ENCODE data around the gene GSDME. TPM values are rescaled to one million over a fixed set of nuclear protein-coding genes. Genes with fewer than 3 reads are reported as not detected.

Gene GSDME
- total and polyA plus RNA-seq, 2 of the 4 experiments (the other 2 are of a cell fraction): 75.2 to 78.7 TPM

DNA sequence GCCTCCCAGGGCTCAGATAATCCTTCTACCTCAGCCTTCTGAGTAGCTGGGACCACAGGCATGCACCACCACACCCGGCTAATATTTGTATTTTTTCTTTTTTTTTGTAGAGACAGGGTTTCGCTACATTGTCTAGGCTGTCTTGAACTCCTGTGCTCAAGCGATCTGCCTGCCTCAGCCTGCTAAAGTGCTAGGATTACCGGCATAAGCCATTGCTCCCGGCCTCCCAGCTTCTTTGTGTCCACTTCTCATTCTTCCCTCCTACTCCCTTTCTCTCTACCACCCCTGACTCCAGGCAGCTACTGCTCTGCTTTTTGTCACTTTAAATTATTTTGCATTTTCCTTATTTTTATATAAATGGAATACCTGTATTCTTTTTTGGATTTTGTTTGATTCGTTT, 100.7 kb downstream of the GSDME start:
- DNase-seq: no peak
- Histone ChIP-seq H2AK5ac (ENCODE audit: low read depth, low read length) (no peak overlapping the region), H3K9me3 (ENCODE audit: control insufficient read depth, insufficient read depth, low read length) (no peaks in the 10 kb centered on the region), H3K4me3 (ENCODE audit: insufficient read depth, low read depth, low read length) (no peak overlapping the region), H3K4ac (ENCODE audit: low read depth, low read length) (no peak overlapping the region), H3K79me1 (ENCODE audit: low read depth in 1 of 2, low read length in 2 of 2) (no peaks in the 10 kb centered on the region), H3K27ac (ENCODE audit: insufficient read depth, low read length) (no peak overlapping the region), H3K4me1 (ENCODE audit: control insufficient read depth, insufficient read depth, low read length) (no peaks in the 10 kb centered on the region), H3K56ac (ENCODE audit: extremely low read depth, insufficient read depth, low read length) (no peak overlapping the region), H2AFZ (replicated peaks; ENCODE audit: low read length, poor library complexity) (no peak overlapping the region), H4K91ac (ENCODE audit: insufficient read depth, low read depth, low read length) (no peak overlapping the region), H3K23ac (ENCODE audit: low read depth, low read length) (no peak overlapping the region), H2BK120ac (ENCODE audit: low read depth, low read length) (no peak overlapping the region), H2AK9ac (replicated peaks; ENCODE audit: low read depth, low read length, poor library complexity) (no peak overlapping the region), H4K5ac (ENCODE audit: low read depth, low read length) (no peak overlapping the region), H2BK5ac (ENCODE audit: low read depth, low read length, poor library complexity, severe bottlenecking) (no peak overlapping the region), H3K9me1 (ENCODE audit: insufficient read depth, low read length) (peaks cover 5% of the 10 kb centered on the region; the same call in 1 of the 2 replicates), H3K9ac (ENCODE audit: low read depth, low read length) (no peak overlapping the region), H3K18ac (ENCODE audit: low read depth, low read length) (no peak overlapping the region), H2BK20ac (ENCODE audit: low read depth, low read length) (no peak overlapping the region), H4K8ac (ENCODE audit: low read depth in 2 of 2, low read length in 2 of 2) (no peak overlapping the region), H3K4me2 (ENCODE audit: low read depth, low read length) (no peak overlapping the region), H3K27me3 (ENCODE audit: control insufficient read depth, insufficient read depth, low read length) (no peaks in the 10 kb centered on the region), H3K14ac (replicated peaks; ENCODE audit: low read depth, low read length) (no peak overlapping the region), H4K20me1 (ENCODE audit: insufficient read depth, low read length) (no peaks in the 10 kb centered on the region), H3K36me3 (ENCODE audit: control insufficient read depth, insufficient read depth, low read length) (no peaks in the 10 kb centered on the region), H2BK15ac (ENCODE audit: low read depth, low read length) (no peak overlapping the region)
- no TSS peak for BruUV-seq (replicated peaks)
- in situ Hi-C loops (cut with MboI; ENCODE audit: low sequenced_read_pairs) (loop anchor here (25.0 kb wide), 3 partner anchors 719 to 1094 kb away; no protein-coding TSS in a partner anchor), intact Hi-C loops (cut with micrococcal nuclease) (no loop called here), dilution Hi-C loops (cut with HindIII; ENCODE audit: low sequenced_read_pairs, unreplicated experiment) (no loop called here)
- POLR2A ChIA-PET (ENCODE audit: unreplicated experiment): no interaction called here
- CTCF ChIA-PET: no interaction called here
- 100% methylated on average over 1 of the region's 6 CpGs; no CpG with 5 or more reads in 1 of the 2 experiments for WGBS, 2 experiments (ENCODE audit: extremely low coverage in 2 of 2, insufficient read length in 1 of 2)
- TF ChIP-seq NFE2L2 (IDR thresholded peaks at IDR 0.05; ENCODE audit: low read depth, low read length): no peak
- no peak for TF ChIP-seq RAD21 (IDR thresholded peaks at IDR 0.05; ENCODE audit: low read length)
- TF ChIP-seq SMC3 (IDR thresholded peaks at IDR 0.05; ENCODE audit: low read depth, low read length): no peak
- TF ChIP-seq MAFK (IDR thresholded peaks at IDR 0.05; ENCODE audit: low read depth, low read length): no peak
- no peak for TF ChIP-seq BHLHE40 (IDR thresholded peaks at IDR 0.05; ENCODE audit: low read depth, low read length)
- TF ChIP-seq, protein P1, sequence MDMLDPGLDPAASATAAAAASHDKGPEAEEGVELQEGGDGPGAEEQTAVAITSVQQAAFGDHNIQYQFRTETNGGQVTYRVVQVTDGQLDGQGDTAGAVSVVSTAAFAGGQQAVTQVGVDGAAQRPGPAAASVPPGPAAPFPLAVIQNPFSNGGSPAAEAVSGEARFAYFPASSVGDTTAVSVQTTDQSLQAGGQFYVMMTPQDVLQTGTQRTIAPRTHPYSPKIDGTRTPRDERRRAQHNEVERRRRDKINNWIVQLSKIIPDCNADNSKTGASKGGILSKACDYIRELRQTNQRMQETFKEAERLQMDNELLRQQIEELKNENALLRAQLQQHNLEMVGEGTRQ (IDR thresholded peaks at IDR 0.05; ENCODE audit: low read depth, low read length): no peak
- no peak for TF ChIP-seq RCOR1 (IDR thresholded peaks at IDR 0.05; ENCODE audit: insufficient replicate concordance, low read length)
- TF ChIP-seq MXI1 (IDR thresholded peaks at IDR 0.05; ENCODE audit: borderline replicate concordance, low read depth, low read length): no peak
- TF ChIP-seq CHD1 (IDR thresholded peaks at IDR 0.05; ENCODE audit: low read depth, low read length): no peak
- TF ChIP-seq RFX5 (IDR thresholded peaks at IDR 0.05; ENCODE audit: low read depth, low read length): no peak
- TF ChIP-seq, protein P2, sequence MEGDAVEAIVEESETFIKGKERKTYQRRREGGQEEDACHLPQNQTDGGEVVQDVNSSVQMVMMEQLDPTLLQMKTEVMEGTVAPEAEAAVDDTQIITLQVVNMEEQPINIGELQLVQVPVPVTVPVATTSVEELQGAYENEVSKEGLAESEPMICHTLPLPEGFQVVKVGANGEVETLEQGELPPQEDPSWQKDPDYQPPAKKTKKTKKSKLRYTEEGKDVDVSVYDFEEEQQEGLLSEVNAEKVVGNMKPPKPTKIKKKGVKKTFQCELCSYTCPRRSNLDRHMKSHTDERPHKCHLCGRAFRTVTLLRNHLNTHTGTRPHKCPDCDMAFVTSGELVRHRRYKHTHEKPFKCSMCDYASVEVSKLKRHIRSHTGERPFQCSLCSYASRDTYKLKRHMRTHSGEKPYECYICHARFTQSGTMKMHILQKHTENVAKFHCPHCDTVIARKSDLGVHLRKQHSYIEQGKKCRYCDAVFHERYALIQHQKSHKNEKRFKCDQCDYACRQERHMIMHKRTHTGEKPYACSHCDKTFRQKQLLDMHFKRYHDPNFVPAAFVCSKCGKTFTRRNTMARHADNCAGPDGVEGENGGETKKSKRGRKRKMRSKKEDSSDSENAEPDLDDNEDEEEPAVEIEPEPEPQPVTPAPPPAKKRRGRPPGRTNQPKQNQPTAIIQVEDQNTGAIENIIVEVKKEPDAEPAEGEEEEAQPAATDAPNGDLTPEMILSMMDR (conservative IDR thresholded peaks at IDR 0.05; ENCODE audit: low read depth, low read length): no peak
- no peak for ATAC-seq (ENCODE audit: low read depth)
